HG03457 (cell line): ENCODE measurements around the gene SELENOF.

ENCODE experiments used
- ATAC-seq: cut with Tn5 transposase; IDR thresholded peaks from one replicate; pipeline ENCODE4 v1.9.1; 2021; ENCODE audit warnings: moderate number of reproducible peaks; ENCODE audit not compliant: unreplicated experiment

The SELENOF gene

GRCh38 chr1:86913896-86914600, at the start of gene SELENOF:
SELENOF (minus strand) TSS chr1:86914126; CDS start chr1:86914111, 15 bp downstream.
- peak; percentile 78 for ATAC-seq

DNA sequence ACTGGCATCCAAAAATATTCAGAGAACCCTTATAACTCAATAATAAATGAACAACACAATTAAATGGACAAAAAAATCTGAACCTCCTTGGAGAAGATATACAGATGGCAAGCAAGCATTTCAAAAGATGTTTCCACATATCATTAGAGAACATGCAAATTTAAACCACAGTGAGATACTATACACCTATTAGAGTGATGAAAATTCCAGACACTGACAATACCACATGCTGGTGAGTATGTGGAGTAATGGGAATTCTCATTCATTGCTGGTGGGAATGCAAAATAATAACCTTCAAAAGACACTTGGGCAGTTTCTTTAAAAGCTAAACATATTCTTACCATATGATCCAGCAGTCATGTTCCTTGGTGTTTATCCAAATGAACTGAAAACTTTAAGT, 46.6 kb upstream of the SELENOF start:
- no peak for ATAC-seq

DNA sequence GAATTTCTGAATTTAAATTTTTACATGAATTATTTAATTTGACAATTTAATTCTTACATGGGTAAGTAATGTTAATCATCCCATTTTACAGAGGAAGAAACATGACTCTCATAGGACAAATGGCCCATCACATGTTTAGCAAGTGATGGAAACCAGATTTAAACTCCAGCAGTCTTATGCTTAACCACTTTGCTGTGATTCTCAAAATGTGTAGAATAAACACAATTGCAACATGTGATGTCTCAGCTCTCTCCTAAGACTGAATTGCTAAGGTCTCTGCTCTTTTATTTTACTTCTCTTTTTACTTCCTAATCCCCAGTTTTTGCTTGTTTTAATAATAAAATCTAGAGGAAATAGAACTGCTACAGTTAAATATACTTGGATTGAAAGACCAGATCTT, 43.3 kb upstream of the SELENOF start:
- ATAC-seq: no peak

GRCh38 chr1:86956221-86956620, 42.3 kb upstream of the SELENOF start:
- no peak for ATAC-seq

DNA sequence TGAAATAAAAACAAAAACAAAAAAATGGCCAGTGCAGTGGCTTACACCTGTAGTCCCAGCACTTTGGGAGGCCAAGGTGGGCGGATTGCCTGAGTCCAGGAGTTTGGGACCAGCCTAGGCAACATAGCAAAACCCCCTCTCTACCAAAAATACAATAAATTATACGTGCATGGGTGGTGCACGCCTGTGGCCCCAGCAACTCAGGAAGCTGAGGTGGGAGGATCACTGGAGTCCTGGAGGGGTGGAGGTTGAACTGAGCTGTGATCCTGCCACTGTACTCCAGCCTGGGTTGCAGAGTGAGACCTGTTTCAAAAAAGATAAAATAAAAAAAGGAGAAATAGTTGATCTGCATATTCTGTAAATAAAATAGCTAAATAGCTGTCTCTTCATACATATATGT, 41.8 kb upstream of the SELENOF start:
- ATAC-seq: no peak

- ATAC-seq: no peak
Measured at GRCh38 chr1:86953167-86953566, 39.2 kb upstream of the SELENOF start.

DNA sequence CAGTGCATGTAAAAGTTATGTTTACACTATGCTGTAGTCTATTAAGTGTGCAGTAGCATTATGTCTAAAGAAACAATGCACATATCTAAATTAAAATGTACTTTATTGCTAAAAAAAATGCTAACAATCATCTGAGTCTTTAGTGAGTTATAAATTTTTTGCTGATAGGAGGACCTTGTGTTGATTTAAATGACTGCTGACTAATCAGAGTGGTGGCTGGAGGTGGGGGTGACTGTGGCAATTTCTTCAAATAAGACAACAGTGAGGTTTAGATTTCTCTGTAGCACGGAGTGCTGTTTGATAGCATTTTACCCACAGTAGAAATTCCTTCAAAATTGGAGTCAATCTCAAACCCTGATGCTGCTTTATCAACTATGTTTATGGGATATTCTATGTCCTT, 37.5 kb upstream of the SELENOF start:
- ATAC-seq: no peak

- no peak for ATAC-seq
Measured at GRCh38 chr1:86950712-86951419, 36.9 kb upstream of the SELENOF start.

- no peak for ATAC-seq
Measured at GRCh38 chr1:86948212-86948611, 34.3 kb upstream of the SELENOF start.

DNA sequence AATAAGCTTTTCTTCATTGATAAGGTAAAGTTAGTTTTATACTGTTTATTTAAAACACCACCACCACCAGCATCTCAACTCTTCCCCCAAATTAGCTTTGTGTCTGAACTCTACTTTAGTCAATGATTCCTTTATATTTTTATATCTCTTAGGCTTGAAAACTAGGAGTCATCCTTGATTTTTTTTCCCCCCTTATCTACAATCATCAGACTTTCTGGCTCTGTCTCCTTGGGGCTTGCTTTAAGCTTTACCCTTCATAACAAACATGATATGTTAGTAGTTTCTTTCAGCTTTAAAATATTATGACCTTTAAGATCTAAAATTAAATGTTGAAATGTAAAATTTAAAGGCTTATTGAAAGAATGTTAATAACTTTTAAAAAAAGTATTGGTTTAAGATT, 28.8 kb upstream of the SELENOF start:
- no peak for ATAC-seq

- no peak for ATAC-seq
Measured at GRCh38 chr1:86942042-86942441, 28.1 kb upstream of the SELENOF start.

- ATAC-seq: no peak
Measured at GRCh38 chr1:86940599-86940998, 26.7 kb upstream of the SELENOF start.

GRCh38 chr1:86939406-86939805, 25.5 kb upstream of the SELENOF start:
- no peak for ATAC-seq

GRCh38 chr1:86938855-86939254, 24.9 kb upstream of the SELENOF start:
- no peak for ATAC-seq

GRCh38 chr1:86938450-86938849, 24.5 kb upstream of the SELENOF start:
- ATAC-seq: no peak

GRCh38 chr1:86933562-86934377, 19.8 kb upstream of the SELENOF start:
- ATAC-seq: no peak

GRCh38 chr1:86933051-86933450, 19.1 kb upstream of the SELENOF start:
- no peak for ATAC-seq

DNA sequence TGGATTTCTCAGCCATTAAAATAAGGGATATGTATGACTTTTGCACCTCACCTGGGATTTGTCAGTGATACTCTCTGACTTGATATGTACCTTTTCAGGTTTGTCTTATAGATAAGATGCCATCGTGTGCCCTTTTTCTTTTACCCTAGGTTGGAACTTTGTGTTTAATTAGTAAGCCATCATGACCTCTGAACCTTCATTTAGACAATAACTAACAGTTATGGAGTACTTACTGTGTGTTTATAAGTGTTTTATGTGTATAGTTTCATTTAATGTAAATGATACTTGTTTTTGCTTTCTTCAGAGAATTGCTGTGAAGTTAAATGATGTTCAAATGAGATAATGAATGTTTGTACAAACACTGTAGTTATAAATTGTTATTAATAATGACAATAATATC, 14.9 kb upstream of the SELENOF start:
- no peak for ATAC-seq

DNA sequence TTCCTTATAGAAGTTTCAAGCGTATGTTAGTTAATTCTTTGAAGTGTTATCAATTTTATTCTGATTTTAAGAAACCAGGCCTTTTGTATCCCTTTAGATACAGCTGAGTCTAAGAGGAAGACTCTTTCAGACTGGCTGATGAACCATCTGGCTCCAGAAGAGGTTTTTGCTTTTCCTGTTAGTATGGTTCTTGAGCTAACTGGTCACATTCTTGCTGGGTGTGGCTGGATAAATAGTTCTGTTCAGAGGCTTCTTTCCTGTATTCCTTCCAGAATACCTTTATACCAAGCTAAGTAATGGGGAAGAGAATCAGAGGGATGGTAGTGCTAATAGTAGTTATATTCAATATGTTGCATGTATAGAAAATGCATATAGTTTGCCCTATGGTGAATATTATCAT, 13.0 kb upstream of the SELENOF start:
- ATAC-seq: no peak

GRCh38 chr1:86925742-86926141, 11.8 kb upstream of the SELENOF start:
- no peak for ATAC-seq

- no peak for ATAC-seq
Measured at GRCh38 chr1:86924324-86924960, 10.5 kb upstream of the SELENOF start.
